GM12878 (cell line): ENCODE results near the gene PODXL2. TPM values are rescaled to one million over a fixed set of nuclear protein-coding genes. Genes with fewer than 3 reads are reported as not detected.

ENCODE experiments used
- ATAC-seq: fragments of 200-7000 bp; cut with Tn5 transposase; 3 replicates; pipeline ENCODE4 v1.9.1; 2020; ENCODE audit warnings: mild to moderate bottlenecking, moderate library complexity
- BruUV-seq: library from RNA; stranded (reverse); fragments of 400-500 nt; replicated peaks from 2 replicates; lab custom pipeline; 2021; lab: Mats Ljungman, UMichigan
- CTCF ChIA-PET: fragments of 300-600 bp; sonication (Branson Sonifier 250); formaldehyde crosslinking; extraction: SDS; loops from one replicate; lab custom pipeline; 2021; ENCODE audit warnings: inconsistent platforms; lab: Yijun Ruan, JAX
- POLR2A ChIA-PET: fragments of 350-600 bp; formaldehyde crosslinking; extraction: SDS; loops from one replicate; lab custom pipeline; 2021; ENCODE audit warnings: inconsistent platforms; lab: Charles Lee
- RAD21 ChIA-PET: fragments of 300-600 bp; sonication (Branson Sonifier 250); formaldehyde crosslinking; loops from one replicate; lab custom pipeline; 2023; ENCODE audit warnings: antibody characterized with exemption; ENCODE audit not compliant: unreplicated experiment; lab: Charles Lee
- SMC1A ChIA-PET: fragments of 300-600 bp; sonication (Branson Sonifier 250); formaldehyde crosslinking; loops from one replicate; lab custom pipeline; 2023; ENCODE audit not compliant: unreplicated experiment, uncharacterized antibody; lab: Charles Lee
- DNase-seq: peaks from one replicate; pipeline ENCODE4 v3.0.0-alpha.2; 2011; ENCODE audit warnings: low read depth, low spot score
- FAIRE-seq: peaks from 3 replicates; lab custom pipeline; 2011; peaks lifted over from hg19 to GRCh38; lab: Jason Lieb, UNC
- H2AFZ ChIP-seq: 2 replicates; pipeline ENCODE4 v1.6.0; 2011; ENCODE audit warnings: low read depth, low read length, control low read depth; ENCODE audit not compliant: control insufficient read depth
- H3K27ac ChIP-seq: 2 replicates; pipeline ENCODE4 v1.5.1; 2011; ENCODE audit warnings: control low read depth; ENCODE audit not compliant: control insufficient read depth, insufficient read depth
- H3K27me3 ChIP-seq, 2 experiments: replicated peaks in 1 of 2; 2 replicates each; pipeline versions ENCODE4 v1.6.0 to v1.6.1; 2011; ENCODE audit warnings: low read length in 1 of 2; ENCODE audit not compliant: control insufficient read depth in 2 of 2, insufficient read depth in 2 of 2
- H3K36me3 ChIP-seq, 2 experiments: 2 replicates each; pipeline ENCODE4 v1.5.1; 2011; ENCODE audit warnings: low read length in 1 of 2; ENCODE audit not compliant: control insufficient read depth in 2 of 2, insufficient read depth in 2 of 2
- H3K4me1 ChIP-seq: 2 replicates; pipeline ENCODE4 v1.6.1; 2011; ENCODE audit warnings: mild to moderate bottlenecking, low read length, moderate library complexity, mixed read lengths; ENCODE audit not compliant: control insufficient read depth, insufficient read depth
- H3K4me2 ChIP-seq: 2 replicates; pipeline ENCODE4 v1.6.0; 2011; ENCODE audit warnings: control low read depth; ENCODE audit not compliant: control insufficient read depth, insufficient read depth
- H3K4me3 ChIP-seq: fragments of 200-600 bp; sonication (generic); 2 replicates; pipeline ENCODE4 v1.5.1; 2016
- H3K79me2 ChIP-seq: 2 replicates; pipeline ENCODE4 v1.6.0; 2011; ENCODE audit warnings: low read length; ENCODE audit not compliant: control insufficient read depth, insufficient read depth
- H3K9ac ChIP-seq: 2 replicates; pipeline ENCODE4 v1.8.0; 2011; ENCODE audit warnings: low read length, control low read depth, mixed read lengths; ENCODE audit not compliant: control insufficient read depth, insufficient read depth
- H3K9me3 ChIP-seq: replicated peaks from 3 replicates; pipeline ENCODE4 v1.5.1; 2011; ENCODE audit warnings: mild to moderate bottlenecking, low read length; ENCODE audit not compliant: control insufficient read depth, insufficient read depth
- H4K20me1 ChIP-seq: 2 replicates; pipeline ENCODE4 v1.6.0; 2011; ENCODE audit not compliant: control insufficient read depth, insufficient read depth
- ATF3 ChIP-seq: IDR thresholded peaks from 2 replicates; pipeline ENCODE4 v1.6.1; 2011; ENCODE audit warnings: low read depth, mild to moderate bottlenecking, low read length, moderate library complexity, borderline replicate concordance; ENCODE audit errors: extremely low read depth
- BHLHE40 ChIP-seq, 2 experiments: fragments of 450-650 bp in 1 of 2; IDR thresholded peaks; 2 replicates each; pipeline ENCODE4 v1.6.1; 2011 to 2017; ENCODE audit warnings: low read depth in 2 of 2, borderline replicate concordance in 1 of 2, improper control_type of control experiment in 1 of 2, low read length in 1 of 2, mild to moderate bottlenecking in 1 of 2
- BRCA1 ChIP-seq: IDR thresholded peaks from 2 replicates; pipeline ENCODE4 v1.6.1; 2011; ENCODE audit warnings: low read depth, low read length, improper control_type of control experiment
- CREB1 ChIP-seq: IDR thresholded peaks from 2 replicates; pipeline ENCODE4 v1.6.1; 2012; ENCODE audit warnings: low read depth, mild to moderate bottlenecking, inconsistent platforms
- FOS ChIP-seq: IDR thresholded peaks from 3 replicates; pipeline ENCODE4 v1.6.1; 2011; ENCODE audit warnings: borderline replicate concordance; ENCODE audit not compliant: insufficient read length; ENCODE audit errors: extremely low read depth
- GATAD2B ChIP-seq: fragments of 450-650 bp; conservative IDR thresholded peaks from 2 replicates; pipeline ENCODE4 v1.6.1; 2017; ENCODE audit warnings: low read depth, mild to moderate bottlenecking, moderate library complexity
- HCFC1 ChIP-seq: fragments of 150-350 bp; IDR thresholded peaks from 2 replicates; pipeline ENCODE4 v1.6.1; 2014; ENCODE audit warnings: low read length
- KLF5 ChIP-seq: fragments of 450-650 bp; IDR thresholded peaks from 2 replicates; pipeline ENCODE4 v1.6.1; 2014; ENCODE audit warnings: mild to moderate bottlenecking; ENCODE audit not compliant: partially characterized antibody
- MEF2B ChIP-seq: fragments of 450-650 bp; IDR thresholded peaks from 2 replicates; pipeline ENCODE4 v1.6.1; 2018; ENCODE audit warnings: mild to moderate bottlenecking, moderate library complexity; ENCODE audit not compliant: partially characterized antibody, poor library complexity, severe bottlenecking
- MTA2 ChIP-seq: fragments of 450-650 bp; IDR thresholded peaks from 2 replicates; pipeline ENCODE4 v1.6.1; 2016; ENCODE audit warnings: low read depth, mild to moderate bottlenecking, moderate library complexity
- NBN ChIP-seq: fragments of 450-650 bp; IDR thresholded peaks from 2 replicates; pipeline ENCODE4 v1.6.1; 2016
- NR2C1 ChIP-seq: fragments of 450-650 bp; IDR thresholded peaks from 2 replicates; pipeline ENCODE4 v1.6.1; 2017; ENCODE audit warnings: antibody characterized with exemption, mild to moderate bottlenecking, moderate library complexity
- POLR2A ChIP-seq: IDR thresholded peaks from 2 replicates; pipeline ENCODE4 v1.6.1; 2011; ENCODE audit warnings: low read depth, mild to moderate bottlenecking, low read length
- RFX5 ChIP-seq: IDR thresholded peaks from 2 replicates; pipeline ENCODE4 v1.6.1; 2011; ENCODE audit warnings: low read depth, low read length, improper control_type of control experiment
- SPI1 ChIP-seq: IDR thresholded peaks from 2 replicates; pipeline ENCODE4 v1.6.1; 2011; ENCODE audit warnings: low read depth, mild to moderate bottlenecking, low read length, moderate library complexity, borderline replicate concordance; ENCODE audit not compliant: insufficient read depth
- SRF ChIP-seq, 2 experiments: IDR thresholded peaks; 2 replicates each; pipeline ENCODE4 v1.6.1; 2011; ENCODE audit warnings: low read depth in 2 of 2, low read length in 2 of 2, mild to moderate bottlenecking in 1 of 2, moderate library complexity in 1 of 2
- ZNF274 ChIP-seq: IDR thresholded peaks from one replicate; pipeline ENCODE4 v1.8.0; 2011; ENCODE audit not compliant: insufficient read length, insufficient read depth
- ZNF384 ChIP-seq: IDR thresholded peaks from 2 replicates; pipeline ENCODE4 v1.6.1; 2012; ENCODE audit warnings: low read depth, mild to moderate bottlenecking, low read length, improper control_type of control experiment, borderline replicate concordance
- WGBS: methylation state at CpG from one replicate; pipeline ENCODE4 v1.1.6; 2016; ENCODE audit warnings: low lambda C conversion rate; ENCODE audit not compliant: insufficient replicate concordance, insufficient coverage; ENCODE audit errors: missing lambda C conversion rate; 5-methylcytosine and 5-hydroxymethylcytosine counted together
- in situ Hi-C: fragments of 300-500 bp; cut with MboI; formaldehyde crosslinking; loops from 9 replicates; pipeline ENCODE4 v1.14.3; 2018; ENCODE audit warnings: mixed read lengths
- intact Hi-C: fragments of 100-400 bp; cut with micrococcal nuclease; formaldehyde crosslinking; loops from one replicate; pipeline ENCODE4 v1.14.2; 2022; ENCODE audit not compliant: unreplicated experiment
- polyA plus RNA-seq, 11 experiments: library from polyadenylated mRNA; depleted of rRNA in 4 of 11; unstranded in 6 of 11; stranded (reverse) in 5 of 11; fragments of >200 nt; fragmentation: Nextera tagmentation in 4 of 11; fragmentation: Illumina TruSeq in 1 of 11; extraction: Ambion mirVana in 4 of 11; extraction: Trizol in 1 of 11; gene quantifications; 1 replicate in 1 of 11; 2 replicates in 10 of 11; pipeline versions ENCODE4 v1.2.1 to v1.2.3, GENCODE V29; 2011 to 2016; ENCODE audit warnings: inconsistent platforms in 2 of 11, missing spikeins in 2 of 11, low read depth in 1 of 11
- total RNA-seq, 4 experiments: library from RNA; depleted of rRNA in 3 of 4; stranded (reverse); fragments of >200 nt in 3 of 4; fragmentation: Illumina TruSeq in 1 of 4; extraction: Trizol in 1 of 4; gene quantifications; 2 replicates each; pipeline versions ENCODE4 v1.2.1 to v1.2.3, GENCODE V29; 2013 to 2021
- TF ChIP-seq, protein P1 (sequence below): IDR thresholded peaks from 2 replicates; pipeline ENCODE4 v1.6.1; 2012; ENCODE audit warnings: low read depth, low read length, improper control_type of control experiment
- TF ChIP-seq, protein P2 (sequence below): IDR thresholded peaks from 2 replicates; pipeline ENCODE4 v1.6.1; 2012; ENCODE audit warnings: low read depth, low read length, improper control_type of control experiment

PODXL2 gene
- total and polyA plus RNA-seq, 10 of the 15 experiments (the other 5 are each of a cell fraction or from before 2014, with no cell fraction given) = 0.03 to 24.4 (median 13.6) TPM; not detected in 2

DNA sequence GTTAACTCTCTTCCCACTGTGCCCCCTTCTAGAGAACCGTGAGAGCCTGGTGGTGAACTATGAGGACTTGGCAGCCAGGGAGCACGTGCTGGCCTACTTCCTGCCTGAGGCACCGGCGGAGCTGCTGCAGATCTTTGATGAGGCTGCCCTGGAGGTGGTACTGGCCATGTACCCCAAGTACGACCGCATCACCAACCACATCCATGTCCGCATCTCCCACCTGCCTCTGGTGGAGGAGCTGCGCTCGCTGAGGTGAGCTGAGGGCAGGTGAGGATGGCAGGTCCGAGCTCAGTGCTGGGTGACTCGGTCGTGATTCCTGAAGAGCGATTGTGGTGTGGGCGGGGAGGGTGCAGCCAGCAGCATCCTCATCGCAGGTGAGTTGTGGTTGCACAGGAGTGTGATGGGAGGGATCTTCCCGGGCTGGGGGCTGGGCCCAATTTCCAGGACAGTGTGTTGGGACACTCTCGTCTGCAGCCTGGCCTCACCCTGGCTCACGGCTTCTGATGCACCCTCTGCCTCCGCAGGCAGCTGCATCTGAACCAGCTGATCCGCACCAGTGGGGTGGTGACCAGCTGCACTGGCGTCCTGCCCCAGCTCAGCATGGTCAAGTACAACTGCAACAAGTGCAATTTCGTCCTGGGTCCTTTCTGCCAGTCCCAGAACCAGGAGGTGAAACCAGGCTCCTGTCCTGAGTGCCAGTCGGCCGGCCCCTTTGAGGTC lies 22.7 kb upstream of the PODXL2 start:
- no peaks in the 10 kb centered on the region for H3K9me3 ChIP-seq
- CTCF ChIA-PET = no interaction called here
- RAD21 ChIA-PET = interaction anchor here (1.2 kb wide), 1 partner anchor 8 kb away, joined by 3 read pairs; the partner anchor contains the start of gene MCM2
- no TSS peak for BruUV-seq
- H3K27me3 ChIP-seq = no peaks in the 10 kb centered on the region
- FAIRE-seq (no peak), DNase-seq (no peak), ATAC-seq (no peak)
- in situ Hi-C loops = no loop called here
- H3K36me3 ChIP-seq = peaks cover 50 to 53% of the 10 kb centered on the region in 2 experiments
- POLR2A ChIA-PET = no interaction called here
- H3K4me3 ChIP-seq = no peak overlapping the region
- H3K27ac ChIP-seq = no peak overlapping the region
- peaks cover 13% of the 10 kb centered on the region for H3K4me1 ChIP-seq
- TF ChIP-seq RFX5 (no peak), ATF3 (no peak), FOS (no peak), MEF2B (no peak), ZNF274 (no peak), ZNF384 (no peak), MTA2 (no peak), SPI1 (no peak), HCFC1 (no peak), SRF (IDR thresholded peaks at IDR 0.05; ENCODE audit: low read depth in 2 of 2, low read length in 2 of 2) (no peak), BHLHE40 (IDR thresholded peaks at IDR 0.05; ENCODE audit: borderline replicate concordance in 1 of 2, low read depth in 2 of 2, low read length in 1 of 2) (no peak), POLR2A (no peak), GATAD2B (no peak), BRCA1 (no peak), NR2C1 (no peak), KLF5 (no peak), NBN (no peak), CREB1 (no peak)
- TF ChIP-seq, protein P1, sequence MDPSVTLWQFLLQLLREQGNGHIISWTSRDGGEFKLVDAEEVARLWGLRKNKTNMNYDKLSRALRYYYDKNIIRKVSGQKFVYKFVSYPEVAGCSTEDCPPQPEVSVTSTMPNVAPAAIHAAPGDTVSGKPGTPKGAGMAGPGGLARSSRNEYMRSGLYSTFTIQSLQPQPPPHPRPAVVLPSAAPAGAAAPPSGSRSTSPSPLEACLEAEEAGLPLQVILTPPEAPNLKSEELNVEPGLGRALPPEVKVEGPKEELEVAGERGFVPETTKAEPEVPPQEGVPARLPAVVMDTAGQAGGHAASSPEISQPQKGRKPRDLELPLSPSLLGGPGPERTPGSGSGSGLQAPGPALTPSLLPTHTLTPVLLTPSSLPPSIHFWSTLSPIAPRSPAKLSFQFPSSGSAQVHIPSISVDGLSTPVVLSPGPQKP = no peak
- TF ChIP-seq, protein P2, sequence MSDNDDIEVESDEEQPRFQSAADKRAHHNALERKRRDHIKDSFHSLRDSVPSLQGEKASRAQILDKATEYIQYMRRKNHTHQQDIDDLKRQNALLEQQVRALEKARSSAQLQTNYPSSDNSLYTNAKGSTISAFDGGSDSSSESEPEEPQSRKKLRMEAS = no peak
- H3K79me2 ChIP-seq = peaks cover 28% of the 10 kb centered on the region
- H3K9ac ChIP-seq = no peak overlapping the region
- 0 out of 2 replicates have a peak, but pooled peaks cover 3% of the 10 kb centered on the region for H4K20me1 ChIP-seq
- intact Hi-C loops = no loop called here
- SMC1A ChIA-PET = interaction anchor here (1.6 kb wide), 1 partner anchor 9 kb away, joined by 5 read pairs; the partner anchor contains the start of gene MCM2
- 95% methylated on average over 24 of the region's 24 CpGs for WGBS
- H2AFZ ChIP-seq = no peak overlapping the region
- no peak overlapping the region for H3K4me2 ChIP-seq
